Activated CD8-positive, alpha-beta memory T cell treated with anti-CD3 and anti-CD28 coated beads, Interleukin-2, amount 50 U/mL, for 24 hours (primary cell): ENCODE results near the gene BEAN1.

Experiments
- DNase-seq: peaks from one replicate; pipeline ENCODE4 v3.0.0-alpha.2; 2020; ENCODE audit errors: extremely low read depth

The BEAN1 gene

GRCh38 chr16:66521951-66522771 lies 95.1 kb downstream of the BEAN1 start:
- peak; percentile 92 for DNase-seq

GRCh38 chr16:66522816-66523590 lies 95.9 kb downstream of the BEAN1 start:
- no peak for DNase-seq

GRCh38 chr16:66523861-66524354 lies 96.8 kb downstream of the BEAN1 start:
- no peak for DNase-seq

- no peak for DNase-seq
These were observed 97.6 kb downstream of the BEAN1 start for GRCh38 chr16:66524601-66525164.

- no peak for DNase-seq
These were observed 98.5 kb downstream of the BEAN1 start for GRCh38 chr16:66525396-66526180.

GRCh38 chr16:66528294-66528693 lies 101.2 kb downstream of the BEAN1 start:
- no peak for DNase-seq

GRCh38 chr16:66529475-66529874 lies 102.4 kb downstream of the BEAN1 start:
- DNase-seq: no peak
